ENCODE data around the gene MLLT3.

DNA sequence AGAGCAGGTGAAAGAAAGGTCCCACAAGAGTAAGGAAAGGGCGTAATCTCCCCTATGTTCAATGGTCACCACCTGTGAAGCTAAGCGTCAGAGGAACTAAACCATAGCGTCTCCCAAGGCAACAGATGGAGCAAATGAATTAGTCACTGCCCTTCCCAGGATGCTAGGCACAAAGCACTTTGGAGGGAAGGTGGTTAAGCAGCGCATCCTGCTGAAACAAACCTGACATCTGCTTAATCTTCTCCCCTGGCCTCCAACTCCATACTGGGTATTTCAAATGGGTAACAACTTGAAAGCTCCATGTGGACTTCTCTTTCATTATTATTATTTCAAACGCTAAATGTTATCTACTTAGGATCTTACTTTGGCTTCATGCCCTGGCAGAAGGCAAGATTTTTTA is 227.3 kb downstream of the MLLT3 start:
- TF ChIP-seq, protein P1, sequence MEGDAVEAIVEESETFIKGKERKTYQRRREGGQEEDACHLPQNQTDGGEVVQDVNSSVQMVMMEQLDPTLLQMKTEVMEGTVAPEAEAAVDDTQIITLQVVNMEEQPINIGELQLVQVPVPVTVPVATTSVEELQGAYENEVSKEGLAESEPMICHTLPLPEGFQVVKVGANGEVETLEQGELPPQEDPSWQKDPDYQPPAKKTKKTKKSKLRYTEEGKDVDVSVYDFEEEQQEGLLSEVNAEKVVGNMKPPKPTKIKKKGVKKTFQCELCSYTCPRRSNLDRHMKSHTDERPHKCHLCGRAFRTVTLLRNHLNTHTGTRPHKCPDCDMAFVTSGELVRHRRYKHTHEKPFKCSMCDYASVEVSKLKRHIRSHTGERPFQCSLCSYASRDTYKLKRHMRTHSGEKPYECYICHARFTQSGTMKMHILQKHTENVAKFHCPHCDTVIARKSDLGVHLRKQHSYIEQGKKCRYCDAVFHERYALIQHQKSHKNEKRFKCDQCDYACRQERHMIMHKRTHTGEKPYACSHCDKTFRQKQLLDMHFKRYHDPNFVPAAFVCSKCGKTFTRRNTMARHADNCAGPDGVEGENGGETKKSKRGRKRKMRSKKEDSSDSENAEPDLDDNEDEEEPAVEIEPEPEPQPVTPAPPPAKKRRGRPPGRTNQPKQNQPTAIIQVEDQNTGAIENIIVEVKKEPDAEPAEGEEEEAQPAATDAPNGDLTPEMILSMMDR (IDR thresholded peaks at IDR 0.05; ENCODE audit: insufficient read depth, low read length, poor library complexity, severe bottlenecking): no peak
- TF ChIP-seq EZH2phosphoT487 (conservative IDR thresholded peaks at IDR 0.05; ENCODE audit: low read length): no peak

Measured in SU-DHL-6 (cell line).